HG02588 (cell line): ENCODE measurements around the gene TSPO.

Experiments
- ATAC-seq: cut with Tn5 transposase; IDR thresholded peaks from one replicate; pipeline ENCODE4 v1.9.1; 2021; ENCODE audit warnings: mild to moderate bottlenecking, moderate library complexity; ENCODE audit not compliant: unreplicated experiment

TSPO gene

DNA sequence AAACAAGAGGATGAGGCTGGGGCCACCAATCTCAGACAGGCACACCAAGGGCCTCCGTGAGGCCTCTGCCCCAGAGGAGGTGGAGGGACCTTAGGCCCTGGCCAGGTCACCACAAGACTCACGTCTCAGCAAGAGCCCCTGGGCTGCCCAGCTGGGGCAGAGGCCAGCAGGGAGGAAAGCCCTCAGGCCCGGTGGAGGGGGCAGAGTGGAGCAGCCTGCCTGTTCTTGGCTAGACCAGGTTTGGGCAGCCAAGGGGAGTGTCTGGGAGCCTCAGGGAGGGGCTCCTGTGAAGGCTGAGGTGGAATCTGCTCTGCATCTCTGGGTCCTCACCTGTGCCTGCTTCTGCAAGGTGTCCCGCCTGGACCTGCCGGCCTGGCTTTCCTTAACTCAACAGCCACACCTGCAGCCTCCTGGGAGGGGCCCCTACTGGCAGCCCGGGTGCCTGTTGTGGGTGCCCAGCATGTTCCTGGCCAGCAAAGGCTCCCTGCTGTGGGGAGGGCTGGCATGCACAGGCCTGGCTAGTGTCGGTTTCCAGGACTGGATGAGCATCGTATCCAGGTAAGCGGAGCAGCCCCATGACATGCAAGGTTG, 23.7 kb downstream of the TSPO start:
- no peak for ATAC-seq

DNA sequence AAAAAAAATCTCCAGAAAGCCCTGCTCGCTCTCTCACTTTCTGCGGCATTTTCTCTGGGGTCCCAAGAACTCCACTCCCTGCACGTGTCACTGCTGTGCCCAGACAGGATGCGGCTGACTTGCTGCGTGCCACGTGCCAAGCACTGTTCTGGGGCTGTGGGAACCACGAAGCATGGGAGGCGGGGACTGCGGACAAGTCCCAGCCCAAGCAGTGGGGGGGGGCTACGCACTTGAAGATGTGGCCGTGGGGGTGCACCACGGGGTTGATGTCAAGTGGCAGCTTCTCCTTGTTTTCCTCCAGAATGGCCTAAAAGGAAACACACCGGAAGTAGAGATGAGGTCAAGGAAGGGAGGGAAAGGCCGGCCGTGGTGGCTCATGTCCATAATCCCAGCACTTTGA, 24.7 kb downstream of the TSPO start:
- no peak for ATAC-seq

DNA sequence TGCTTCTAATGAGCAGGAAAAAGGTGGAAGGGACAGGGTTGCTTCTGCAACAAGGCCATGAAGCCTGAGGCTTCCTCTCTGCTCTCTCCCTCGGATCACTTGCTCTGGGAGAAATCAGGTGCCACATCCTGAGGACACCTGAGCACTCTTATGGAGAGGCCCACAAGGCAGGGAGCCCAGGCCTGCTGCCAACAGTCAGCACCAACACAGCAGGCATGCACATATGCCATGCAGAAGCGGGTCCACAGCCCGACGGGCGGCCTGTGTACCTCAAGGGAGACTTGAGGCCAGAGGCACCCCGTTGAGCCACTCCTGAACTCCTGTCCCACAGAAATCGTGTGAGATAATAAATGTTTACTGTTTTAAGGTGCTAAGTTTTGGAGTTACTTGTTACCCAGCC, 26.1 kb downstream of the TSPO start:
- no peak for ATAC-seq

DNA sequence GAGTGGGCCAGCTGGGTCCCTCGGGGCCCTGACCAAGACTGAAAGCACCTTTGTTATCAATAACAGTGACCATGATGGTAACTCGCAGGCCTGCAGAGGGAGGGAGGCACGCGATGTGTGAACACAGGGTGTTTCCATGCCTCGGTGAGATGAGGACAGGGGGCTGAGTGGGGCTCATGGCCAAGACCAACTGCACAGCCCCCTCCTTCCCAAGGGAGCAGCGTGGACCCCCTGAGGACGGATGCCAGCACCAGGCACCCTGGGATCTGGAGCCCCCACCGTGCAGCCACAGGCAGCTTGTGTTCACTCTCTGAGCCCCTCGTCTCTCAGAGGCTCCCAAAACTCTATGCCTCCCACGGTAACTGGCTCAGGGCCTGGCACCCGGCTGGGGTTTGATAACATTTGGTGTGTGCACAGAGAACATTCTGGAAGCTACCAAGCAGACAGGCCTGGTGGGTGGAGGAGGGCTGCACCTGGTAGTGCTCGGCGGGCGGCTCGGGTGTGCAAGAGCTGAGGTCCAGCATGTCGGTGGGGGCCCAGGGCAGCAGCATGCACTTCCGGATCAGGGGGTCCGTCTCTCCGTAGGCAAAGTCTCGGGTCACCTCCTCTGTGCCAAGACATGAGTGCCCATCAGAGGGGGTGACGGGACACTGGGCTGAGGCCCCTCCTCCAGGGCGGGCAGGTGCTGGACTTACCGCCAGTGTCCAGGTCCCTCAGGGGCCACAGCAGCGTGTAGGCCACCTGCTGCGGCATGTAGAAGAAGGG, 28.0 kb downstream of the TSPO start:
- no peak for ATAC-seq

DNA sequence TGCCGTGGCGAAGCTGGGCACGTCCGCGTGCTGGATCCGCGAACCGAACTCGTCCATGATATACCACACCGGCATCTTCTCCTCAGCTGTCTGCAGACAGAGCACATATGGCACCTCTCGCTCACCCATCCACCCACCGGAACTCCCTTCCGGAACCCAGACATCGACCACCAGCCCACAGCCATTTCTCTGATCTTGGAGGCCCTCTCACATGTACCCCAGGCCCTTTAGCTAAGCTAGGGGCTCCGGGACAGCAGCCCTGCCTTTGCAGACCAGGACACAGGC, 28.5 kb downstream of the TSPO start:
- ATAC-seq: no peak

DNA sequence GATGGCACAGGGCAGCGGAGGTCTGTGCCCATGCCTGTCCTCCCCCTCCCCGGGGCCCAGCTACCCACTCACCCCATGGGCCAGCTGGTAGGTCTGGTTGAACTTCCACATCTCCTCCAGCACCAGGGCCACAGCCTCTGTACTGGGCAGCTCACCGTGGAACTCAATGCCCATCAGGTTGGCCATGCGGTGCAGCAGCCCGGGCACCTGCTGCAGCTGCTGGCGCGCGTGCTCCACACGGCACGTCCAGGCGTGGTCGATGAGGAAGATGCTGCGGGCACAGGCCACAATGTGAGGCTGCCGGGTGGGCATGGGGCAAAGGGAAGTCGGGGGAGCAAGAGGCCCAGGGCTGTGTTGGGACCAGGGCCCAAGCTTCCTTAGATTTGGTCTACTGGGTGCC, 29.3 kb downstream of the TSPO start:
- no peak for ATAC-seq

DNA sequence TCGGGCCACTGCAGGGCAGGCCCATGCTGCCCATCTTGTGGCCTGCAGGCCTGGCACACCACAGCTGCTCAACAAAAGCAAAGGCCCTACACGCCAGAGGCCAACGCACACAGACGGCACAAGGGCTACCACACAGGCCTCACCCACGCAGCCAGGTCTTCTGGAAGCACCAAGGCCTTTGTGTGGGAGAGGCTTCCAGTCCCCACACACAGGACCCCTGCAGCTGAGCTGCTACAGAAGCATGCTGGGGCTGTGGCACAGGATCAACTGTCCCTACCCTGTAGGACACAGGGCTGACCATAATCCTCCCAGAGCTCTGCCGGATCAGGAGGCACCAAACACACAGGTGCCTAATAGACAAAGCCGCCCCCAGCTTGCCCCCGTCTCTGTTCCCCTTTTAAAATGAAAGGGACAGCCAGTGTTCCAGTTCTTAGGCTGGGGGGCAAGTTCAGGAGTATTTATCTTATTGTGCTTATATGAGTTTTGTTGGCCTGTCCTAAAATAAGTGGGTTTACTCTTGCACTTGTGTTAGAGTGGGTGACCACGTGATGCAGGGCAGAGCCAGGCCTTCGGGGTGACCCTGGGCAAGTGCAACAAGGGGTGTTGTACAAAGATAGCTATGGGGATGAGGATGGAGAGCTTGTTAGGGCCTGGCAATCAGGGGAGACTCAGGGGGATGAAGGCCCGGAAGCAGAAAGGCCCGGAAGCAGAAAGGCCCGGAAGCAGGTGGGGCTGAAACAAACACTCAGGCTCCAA, 30.1 kb downstream of the TSPO start:
- no peak for ATAC-seq

DNA sequence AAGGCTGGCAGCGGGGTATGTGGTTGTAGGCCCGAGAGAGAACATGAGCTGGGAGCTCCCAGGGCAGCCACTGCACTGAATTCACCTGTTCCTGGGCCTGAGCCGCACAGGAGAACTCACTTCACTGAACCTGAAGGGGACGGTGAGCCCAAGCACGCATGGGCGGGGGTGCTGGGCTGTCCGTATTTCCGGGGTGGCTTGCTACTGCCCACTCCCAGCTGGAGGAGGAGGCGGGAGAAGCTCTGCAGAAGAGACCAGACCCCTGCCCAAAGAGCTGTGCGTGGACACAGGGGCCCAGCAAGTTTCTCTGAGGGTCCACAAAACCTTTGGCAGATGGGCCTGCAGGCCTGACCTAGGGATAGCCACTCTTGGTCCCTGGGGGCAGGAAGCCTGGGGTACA, 30.8 kb downstream of the TSPO start:
- no peak for ATAC-seq

DNA sequence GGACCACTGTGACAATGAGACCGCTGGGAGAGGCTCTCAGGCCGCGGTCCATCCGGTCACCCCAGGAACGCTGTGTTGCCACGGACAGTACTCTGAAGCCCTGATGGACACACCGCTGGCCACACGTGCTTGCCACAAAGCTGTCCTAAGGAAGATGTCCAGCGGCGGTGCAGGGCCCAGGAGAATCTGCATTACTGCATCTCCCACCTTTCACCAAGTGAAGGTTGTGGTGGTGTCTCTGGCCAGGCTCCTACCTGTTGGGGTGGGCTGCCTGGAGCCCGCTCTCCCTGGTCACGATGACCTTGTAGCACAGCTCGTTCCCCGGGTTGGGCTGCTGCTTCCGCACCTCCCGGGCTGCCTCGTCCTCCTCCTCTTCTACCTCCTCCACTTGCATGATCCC, 31.4 kb downstream of the TSPO start:
- no peak for ATAC-seq

DNA sequence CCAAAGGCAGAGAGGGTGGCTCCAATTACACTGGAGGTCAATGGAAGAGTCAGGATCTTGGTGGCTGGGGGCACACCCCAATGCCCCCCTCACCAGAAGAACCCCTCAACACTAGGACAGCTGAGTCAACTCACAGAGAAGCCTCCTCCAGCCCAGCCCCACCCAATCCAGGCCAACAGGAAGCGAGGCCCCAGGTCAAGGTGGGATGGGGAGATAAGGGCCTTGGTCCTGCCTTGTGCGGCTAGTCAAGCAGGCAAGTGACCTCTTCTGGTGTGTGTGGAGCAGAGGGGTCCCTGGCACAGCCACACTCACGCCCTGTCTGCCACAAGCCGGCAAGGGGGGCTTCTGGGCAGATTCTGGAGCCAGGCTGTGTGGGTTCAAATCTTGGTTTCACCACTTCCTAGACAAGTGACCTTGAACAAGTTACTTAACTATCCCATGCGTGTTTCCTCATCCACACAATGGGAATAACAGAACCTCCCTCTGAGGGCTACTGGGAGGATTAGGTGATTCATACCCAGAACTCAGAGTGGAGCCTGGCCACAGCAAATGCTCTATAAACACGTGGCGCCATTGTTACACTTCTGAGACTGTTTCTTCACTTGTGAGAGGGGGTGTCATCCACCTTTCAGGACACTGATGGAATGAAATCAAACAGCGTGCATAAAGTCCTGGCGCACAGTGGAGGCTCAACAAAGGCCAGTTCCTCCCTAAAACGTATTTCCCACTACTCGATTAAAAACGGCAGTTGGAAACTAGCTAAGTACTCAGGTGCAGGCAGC, 32.3 kb downstream of the TSPO start:
- ATAC-seq: no peak

DNA sequence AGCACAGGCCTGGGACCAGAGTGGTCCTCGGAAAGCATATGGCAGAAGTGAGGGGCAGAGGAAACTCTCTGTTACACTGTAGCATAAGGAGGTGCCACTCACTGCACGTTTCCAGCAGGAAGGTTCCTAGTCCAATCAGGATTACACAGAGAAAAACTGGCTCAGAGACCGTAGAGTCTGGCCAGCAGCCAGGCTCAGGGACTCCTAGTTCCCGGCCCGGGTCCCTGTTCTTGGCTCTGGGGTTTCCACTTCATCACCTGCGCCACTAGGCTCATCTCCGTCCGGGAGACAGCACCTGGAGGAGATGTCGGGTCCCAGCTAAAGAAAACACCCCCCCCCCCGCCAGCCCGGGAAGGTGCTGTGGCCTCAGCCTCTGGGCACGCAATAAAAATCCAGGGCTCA, 34.5 kb downstream of the TSPO start:
- no peak for ATAC-seq

DNA sequence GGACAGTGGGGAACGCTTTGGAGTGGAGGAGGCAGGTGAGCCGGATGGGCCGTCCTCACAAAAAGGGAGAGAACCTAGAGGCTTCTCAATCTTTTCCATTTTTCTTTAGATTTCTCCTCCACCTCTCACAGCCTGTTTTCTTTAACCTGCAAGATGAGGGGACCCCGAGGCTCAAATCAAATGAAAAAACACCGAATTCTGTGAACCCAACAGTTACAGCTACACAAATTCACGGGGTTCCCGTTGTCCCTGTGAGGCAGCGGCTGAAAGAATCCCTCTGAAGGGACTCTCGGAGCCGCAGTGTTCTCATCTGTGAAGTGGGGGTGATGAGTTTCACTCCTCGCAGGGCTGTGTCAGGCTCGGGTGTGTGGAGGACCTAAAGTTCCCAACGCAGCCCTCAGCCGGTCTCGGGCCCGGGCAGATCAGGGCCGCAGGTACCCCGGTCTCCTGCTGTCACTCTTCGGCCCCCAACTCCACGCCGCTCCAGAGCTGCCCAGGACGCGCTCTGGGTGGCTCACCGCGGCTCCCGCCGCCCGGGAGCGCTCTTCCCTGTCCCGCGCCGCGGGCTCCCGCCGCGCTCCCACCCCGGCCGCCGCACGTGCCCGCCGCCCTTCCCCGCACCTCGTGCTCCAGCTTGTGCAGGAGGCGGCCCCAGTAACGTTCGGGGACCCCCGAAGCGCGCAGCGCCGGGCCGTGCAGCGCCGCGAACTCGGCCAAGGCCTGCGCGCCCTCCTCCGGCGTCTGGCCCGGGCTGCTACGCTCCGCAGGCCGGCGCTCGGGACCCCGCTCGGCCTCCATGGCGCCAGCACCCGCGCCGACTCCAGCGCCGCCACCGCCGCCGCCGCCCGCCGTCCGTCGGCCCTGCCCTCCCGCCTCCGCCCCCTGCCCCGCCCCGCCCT, 35.2 kb downstream of the TSPO start, which contains the start of gene TTLL12:
Gene TTLL12 (minus strand): TSS at position 863 of the 899 bp plus-strand sequence. CDS start 65 bp downstream, at position 798.
- peak; percentile 49 for ATAC-seq

DNA sequence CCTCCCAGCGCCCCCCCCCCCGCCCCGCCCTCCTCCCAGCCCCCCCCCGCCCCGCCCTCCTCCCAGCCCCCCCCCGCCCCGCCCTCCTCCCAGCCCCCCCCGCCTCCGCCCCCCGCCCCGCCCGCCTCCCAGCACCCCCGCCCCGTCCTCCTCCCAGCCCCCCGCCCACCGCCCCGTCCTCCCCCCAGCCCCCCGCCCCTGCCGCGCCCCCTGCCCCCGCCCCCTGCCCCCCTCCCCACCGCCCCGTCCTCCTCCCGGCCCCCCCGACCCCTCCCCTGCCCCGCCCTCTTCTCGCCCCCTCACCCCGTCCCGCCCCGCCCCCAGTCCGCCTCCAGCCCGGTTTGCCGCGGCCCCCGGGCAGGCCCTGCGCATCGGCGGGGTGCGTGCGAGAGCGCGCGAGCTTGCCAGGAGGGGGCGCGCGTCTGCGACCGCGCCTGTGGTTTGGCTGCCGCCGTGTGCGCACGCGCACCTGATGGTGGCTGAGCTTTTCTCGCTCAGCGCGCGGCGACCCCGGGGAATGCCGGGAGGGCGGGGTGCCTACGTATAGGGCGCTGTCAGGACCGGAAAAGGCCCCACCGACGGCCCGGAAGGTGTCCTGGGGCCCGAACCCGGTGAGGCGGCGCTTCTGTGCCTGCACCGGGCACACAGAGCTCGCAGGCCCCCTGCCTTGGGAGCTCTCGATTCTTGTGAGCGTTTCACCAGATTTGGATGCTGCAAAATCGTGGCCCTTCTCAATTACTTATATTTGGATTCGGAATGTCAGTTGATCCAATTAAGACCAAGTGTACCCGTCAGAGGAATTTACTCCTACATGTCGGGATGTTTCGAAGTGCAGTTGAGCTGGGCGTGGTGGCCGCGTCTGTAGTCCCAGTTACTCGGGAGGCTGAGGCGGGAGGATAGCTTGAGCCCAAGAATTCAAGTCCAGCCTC, 36.1 kb downstream of the TSPO start:
- peak; percentile 75 for ATAC-seq

DNA sequence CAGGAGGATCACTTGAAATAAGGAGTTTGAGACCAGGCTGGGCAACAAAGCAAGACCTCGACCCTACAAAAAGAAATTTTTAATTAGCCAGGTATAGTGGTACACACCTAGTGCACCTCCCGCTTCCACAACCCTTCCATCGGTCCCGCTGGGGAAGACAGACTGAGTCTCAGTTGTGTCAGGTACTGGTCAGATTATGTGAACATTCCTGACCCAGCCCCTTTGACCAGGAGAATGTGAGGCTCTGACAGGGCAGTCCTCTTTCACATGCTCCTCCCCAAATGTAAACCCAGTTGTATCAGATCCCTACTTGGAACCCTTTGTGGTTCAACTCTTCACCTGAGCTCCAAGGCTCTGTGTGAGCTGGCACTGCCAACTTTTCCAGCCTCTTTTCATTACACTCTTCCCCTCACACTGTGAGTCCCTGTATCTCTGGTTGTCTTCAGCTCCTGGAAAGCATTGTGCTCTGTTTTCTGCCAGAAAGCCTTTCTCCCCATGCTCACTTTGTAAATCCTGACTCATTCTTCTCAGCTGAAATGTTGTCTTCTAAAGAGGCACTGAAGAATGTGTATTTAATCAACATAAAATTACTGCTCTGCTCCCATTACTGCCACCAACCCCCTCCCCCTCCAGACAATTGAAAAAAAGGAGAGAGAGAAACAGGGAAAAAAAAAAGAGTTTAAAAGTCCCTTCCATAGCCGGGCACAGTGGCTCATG, 37.6 kb downstream of the TSPO start:
- ATAC-seq: no peak

DNA sequence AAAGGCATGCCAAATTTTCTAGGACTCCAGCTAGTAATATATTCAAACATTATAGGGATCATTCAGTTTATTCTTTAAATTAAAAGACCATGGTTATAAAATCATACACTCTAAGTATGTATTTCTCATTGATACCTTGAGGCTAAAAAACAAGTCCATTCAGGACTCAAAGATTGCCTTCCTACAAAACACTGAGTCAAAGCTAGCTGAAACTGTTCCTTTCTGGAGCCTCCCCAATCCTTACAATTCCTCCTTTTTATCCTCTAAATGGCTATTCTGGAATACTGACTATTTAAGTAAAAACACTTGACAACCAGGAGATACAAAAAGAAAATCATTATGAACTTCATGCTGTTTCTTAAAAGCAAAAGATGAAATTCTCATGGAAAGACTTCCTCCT, 40.5 kb downstream of the TSPO start:
- ATAC-seq: no peak

DNA sequence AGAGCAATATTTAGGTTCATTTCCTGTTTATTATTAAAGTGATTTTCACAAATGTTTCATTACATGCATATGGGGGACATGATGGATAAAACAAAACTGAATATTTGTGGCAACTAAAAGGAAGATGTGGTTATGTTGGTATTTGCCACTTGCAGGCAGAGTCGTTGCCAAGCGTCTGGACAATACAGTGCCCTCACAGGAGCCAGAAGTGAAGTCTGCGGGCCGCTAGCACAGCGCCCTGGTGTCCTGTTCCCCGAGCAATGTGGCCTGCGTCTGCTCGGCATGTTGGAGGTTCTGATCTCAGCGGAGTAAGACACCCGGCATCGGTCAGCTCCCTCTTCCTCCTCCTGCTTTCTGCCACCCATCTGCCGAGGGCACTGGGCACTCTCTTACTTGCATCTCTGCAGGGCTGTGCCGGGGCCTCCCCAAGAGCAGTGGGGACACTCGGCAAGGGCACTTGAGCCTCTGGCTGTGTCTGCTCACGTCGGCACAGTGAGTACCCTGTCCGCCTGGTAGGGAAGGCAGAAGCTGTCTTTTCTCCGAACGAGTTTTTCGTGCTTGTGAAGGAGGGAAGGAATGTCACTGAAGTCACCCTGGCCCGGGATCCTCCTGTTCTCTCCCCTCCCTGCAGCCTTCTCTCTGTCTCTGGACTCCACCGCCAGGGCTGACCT, 46.0 kb downstream of the TSPO start:
- ATAC-seq: no peak

DNA sequence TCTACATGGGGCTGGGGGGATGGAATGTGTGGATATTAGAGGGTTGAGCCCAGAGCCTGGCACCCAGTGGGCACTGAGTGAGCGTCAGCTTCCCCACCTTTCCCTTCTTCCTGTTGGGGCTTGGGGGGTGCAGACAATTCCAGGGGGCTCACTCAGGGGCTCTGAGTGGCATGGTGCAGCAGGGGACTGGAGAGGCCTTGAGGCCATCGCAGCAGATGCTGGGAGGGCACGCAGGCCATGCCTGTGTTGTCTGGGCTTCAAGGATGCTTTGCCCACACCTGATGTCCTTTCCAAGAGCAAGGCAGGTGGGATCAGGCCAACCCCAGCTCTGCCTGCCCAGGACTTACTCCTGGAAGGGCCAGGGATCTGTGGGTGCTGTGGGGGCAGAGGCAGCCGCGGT, 46.8 kb downstream of the TSPO start:
- no peak for ATAC-seq

DNA sequence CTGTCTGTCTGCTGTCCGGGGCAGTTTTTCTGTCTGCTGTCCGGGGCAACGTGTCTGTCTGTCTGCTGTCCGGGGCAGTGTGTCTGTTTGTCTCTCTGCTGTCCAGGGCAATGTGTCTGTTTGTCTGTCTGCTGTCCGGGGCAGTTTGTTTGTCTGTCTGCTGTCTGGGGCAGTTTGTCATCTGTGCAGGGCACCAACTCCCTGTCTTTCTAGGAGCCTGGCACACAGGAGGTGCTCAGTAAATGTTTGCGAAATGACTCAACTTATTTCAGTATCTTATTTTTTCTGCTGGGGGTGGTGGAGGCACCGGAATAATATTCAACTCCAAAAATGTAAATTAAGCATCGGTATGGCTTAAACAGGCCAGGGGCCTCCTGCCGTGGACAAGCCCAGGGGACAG, 47.6 kb downstream of the TSPO start:
- no peak for ATAC-seq
